Measurements from ENCODE around the gene FGD2. TPM values are rescaled to one million over a fixed set of nuclear protein-coding genes. Genes with fewer than 3 reads are reported as not detected.

The FGD2 gene
- total RNA-seq, 1 donor from 2014 or later, result not detected

DNA sequence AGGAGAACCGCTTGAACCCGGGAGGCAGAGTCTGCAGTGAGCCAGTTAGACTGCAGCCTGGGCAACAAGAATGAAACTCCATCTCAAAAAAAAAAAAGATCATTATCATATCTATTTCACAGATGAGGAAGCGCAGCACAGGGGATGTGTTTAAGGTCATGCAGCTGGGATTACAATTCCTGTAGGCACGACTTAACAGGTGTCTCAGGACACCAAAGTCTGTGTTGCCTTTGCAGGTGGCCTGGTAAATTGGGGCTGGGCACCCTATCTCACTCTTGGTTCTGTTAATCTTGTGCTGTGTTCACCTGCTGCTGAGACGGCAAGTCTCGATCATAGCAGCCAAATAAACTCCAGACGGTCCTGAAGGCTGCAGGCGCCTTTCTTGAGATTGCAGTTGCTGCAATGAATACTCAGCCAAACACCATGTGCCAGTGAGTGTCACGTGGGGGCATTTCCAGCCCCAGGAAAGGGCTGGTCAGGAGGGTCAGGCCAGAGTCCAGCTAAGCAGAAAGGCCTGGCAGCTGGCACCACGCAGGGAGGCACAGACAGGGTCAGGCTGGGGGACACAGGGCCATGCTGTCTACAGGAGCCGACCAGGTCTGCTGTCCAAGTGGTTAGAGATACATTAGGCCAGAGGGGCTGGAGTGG lies 55.8 kb downstream of the FGD2 start:
- TF ChIP-seq, protein P1, sequence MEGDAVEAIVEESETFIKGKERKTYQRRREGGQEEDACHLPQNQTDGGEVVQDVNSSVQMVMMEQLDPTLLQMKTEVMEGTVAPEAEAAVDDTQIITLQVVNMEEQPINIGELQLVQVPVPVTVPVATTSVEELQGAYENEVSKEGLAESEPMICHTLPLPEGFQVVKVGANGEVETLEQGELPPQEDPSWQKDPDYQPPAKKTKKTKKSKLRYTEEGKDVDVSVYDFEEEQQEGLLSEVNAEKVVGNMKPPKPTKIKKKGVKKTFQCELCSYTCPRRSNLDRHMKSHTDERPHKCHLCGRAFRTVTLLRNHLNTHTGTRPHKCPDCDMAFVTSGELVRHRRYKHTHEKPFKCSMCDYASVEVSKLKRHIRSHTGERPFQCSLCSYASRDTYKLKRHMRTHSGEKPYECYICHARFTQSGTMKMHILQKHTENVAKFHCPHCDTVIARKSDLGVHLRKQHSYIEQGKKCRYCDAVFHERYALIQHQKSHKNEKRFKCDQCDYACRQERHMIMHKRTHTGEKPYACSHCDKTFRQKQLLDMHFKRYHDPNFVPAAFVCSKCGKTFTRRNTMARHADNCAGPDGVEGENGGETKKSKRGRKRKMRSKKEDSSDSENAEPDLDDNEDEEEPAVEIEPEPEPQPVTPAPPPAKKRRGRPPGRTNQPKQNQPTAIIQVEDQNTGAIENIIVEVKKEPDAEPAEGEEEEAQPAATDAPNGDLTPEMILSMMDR (IDR thresholded peaks at IDR 0.05; ENCODE audit: unreplicated experiment), result no peak
- Mint-ChIP-seq H3K27me3 (peaks cover 10% of the 10 kb centered on the region), H3K27ac (peak overlapping the region; percentile 71), H3K36me3 (ENCODE audit: insufficient read depth) (no peaks in the 10 kb centered on the region), H3K4me1 (ENCODE audit: low read depth) (peaks cover 7% of the 10 kb centered on the region), H3K9me3 (ENCODE audit: low read depth) (no peaks in the 10 kb centered on the region), H3K4me3 (ENCODE audit: low read depth) (no peak overlapping the region)
- no peak for DNase-seq (ENCODE audit: low spot score, unreplicated experiment)

DNA sequence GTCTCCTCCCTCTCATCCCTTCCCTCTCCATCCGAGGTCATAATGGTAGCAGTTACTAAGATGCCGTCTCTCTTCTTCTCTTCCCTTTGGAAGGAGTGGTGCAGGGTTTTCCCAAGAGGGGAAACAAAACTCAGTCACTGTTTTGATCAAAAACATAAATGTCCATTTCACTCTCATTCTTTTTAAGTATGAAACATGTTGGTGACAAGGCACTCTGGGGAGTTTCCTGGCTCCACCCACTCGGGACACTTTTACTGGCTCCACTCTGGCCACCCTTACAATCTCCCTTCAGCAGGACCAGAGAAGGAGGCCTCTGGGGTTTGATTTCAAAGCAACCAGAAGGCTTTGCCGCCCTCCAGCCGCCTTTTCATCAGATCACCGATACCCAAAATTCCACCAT lies 57.0 kb downstream of the FGD2 start:
- Mint-ChIP-seq H3K4me3 (ENCODE audit: low read depth) (no peak overlapping the region), H3K27ac (no peak overlapping the region), H3K4me1 (ENCODE audit: low read depth) (peaks cover 7% of the 10 kb centered on the region), H3K27me3 (peaks cover 7% of the 10 kb centered on the region), H3K9me3 (ENCODE audit: low read depth) (no peaks in the 10 kb centered on the region), H3K36me3 (ENCODE audit: insufficient read depth) (no peaks in the 10 kb centered on the region)
- DNase-seq (ENCODE audit: low spot score, unreplicated experiment), result no peak
- TF ChIP-seq, protein P1 (IDR thresholded peaks at IDR 0.05; ENCODE audit: unreplicated experiment), result no peak

DNA sequence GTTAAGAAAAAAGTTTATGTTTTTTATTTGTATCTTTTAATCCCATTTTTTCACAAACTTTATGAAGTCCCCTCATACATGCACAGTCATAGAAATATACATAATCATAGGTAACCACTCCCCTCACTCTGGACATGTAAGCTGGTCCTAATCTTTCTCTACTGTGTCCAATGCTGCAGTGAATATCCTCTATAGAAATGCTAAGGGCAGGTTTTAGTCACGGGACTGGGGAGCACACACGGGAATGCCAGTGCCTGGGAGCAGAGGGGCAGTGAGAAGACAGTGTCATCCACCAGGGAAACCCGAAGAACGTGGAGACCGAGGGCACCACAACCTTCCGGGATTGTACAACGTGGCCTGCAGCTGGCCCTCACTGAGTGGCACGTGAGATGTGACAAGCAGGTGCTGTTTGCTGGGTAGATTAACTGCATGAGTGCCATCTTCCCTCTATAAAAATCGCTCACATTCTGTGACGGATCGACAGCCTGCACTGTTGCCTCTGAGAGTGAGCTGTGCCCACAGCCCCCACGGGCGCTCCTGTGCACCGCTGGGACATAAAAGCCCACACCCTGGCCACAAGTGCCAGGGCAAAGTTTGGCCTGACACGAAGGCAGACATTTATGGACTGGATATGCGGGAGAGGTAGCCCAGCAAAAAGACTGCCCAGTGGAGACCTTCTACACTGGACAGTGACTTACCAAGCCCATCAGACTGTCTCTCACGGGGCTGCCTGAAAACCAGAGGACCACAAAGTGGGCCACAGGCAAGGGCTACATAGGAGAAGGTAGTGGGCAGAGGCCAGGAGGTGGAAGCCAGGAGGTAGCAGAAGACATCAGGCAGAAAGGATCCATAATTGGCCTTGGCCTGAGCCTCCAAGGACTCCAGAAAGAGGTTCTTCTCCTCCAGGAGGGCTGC lies 63.2 kb downstream of the FGD2 start:
- Mint-ChIP-seq H3K4me3 (ENCODE audit: low read depth) (no peak overlapping the region), H3K4me1 (ENCODE audit: low read depth) (no peaks in the 10 kb centered on the region), H3K27me3 (no peaks in the 10 kb centered on the region), H3K9me3 (ENCODE audit: low read depth) (no peaks in the 10 kb centered on the region), H3K27ac (no peak overlapping the region), H3K36me3 (ENCODE audit: insufficient read depth) (no peaks in the 10 kb centered on the region)
- no peak for DNase-seq (ENCODE audit: low spot score, unreplicated experiment)
- TF ChIP-seq, protein P1 (IDR thresholded peaks at IDR 0.05; ENCODE audit: unreplicated experiment), result no peak

DNA sequence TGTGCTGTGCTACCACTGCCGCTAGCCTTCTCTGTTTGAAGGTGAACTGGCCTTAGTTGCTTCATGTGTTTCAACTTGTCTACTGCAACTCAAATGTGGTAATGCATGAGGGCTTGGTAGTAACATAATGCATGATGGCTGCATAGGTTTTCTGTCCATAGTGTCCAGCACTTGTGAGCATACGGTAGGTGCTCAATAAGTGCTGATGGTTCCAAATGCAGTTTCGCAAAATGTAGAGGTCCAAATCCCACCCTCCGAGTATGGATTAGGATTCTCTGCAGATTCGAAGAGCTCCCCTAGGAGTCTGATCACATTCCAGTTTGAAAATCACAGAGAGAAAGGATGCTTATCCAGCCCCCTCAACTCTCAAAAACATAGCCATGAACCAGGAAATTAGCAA lies 64.2 kb downstream of the FGD2 start:
- H3K4me1 Mint-ChIP-seq (ENCODE audit: low read depth), result no peaks in the 10 kb centered on the region
- no peak overlapping the region for H3K4me3 Mint-ChIP-seq (ENCODE audit: low read depth)
- H3K27ac Mint-ChIP-seq, result no peak overlapping the region
- no peaks in the 10 kb centered on the region for H3K27me3 Mint-ChIP-seq
- H3K36me3 Mint-ChIP-seq (ENCODE audit: insufficient read depth), result no peaks in the 10 kb centered on the region
- H3K9me3 Mint-ChIP-seq (ENCODE audit: low read depth), result no peaks in the 10 kb centered on the region
- TF ChIP-seq, protein P1 (IDR thresholded peaks at IDR 0.05; ENCODE audit: unreplicated experiment), result no peak
- no peak for DNase-seq (ENCODE audit: low spot score, unreplicated experiment)

DNA sequence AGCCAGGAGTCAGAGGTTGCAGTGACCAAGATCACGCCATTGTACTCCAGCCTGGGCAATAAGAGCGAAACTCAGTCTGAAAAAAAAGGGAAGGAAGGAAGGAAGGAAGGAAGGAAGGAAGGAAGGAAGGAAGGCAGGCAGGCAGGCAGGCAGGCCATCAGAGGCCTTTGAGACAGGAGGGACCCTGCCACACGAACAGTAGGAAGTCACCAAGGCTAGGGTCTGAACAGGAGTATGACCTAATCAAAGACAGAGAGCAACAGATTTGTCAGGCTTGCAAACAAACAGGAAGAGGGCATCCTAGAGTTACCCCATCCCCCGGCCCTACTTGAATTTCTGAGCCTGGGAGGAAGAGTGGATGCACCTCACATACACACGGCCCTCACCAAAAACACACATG lies 67.1 kb downstream of the FGD2 start:
- Mint-ChIP-seq H3K4me3 (ENCODE audit: low read depth) (no peak overlapping the region), H3K4me1 (ENCODE audit: low read depth) (no peaks in the 10 kb centered on the region), H3K27ac (no peak overlapping the region), H3K9me3 (ENCODE audit: low read depth) (no peaks in the 10 kb centered on the region), H3K36me3 (ENCODE audit: insufficient read depth) (no peaks in the 10 kb centered on the region), H3K27me3 (no peaks in the 10 kb centered on the region)
- no peak for DNase-seq (ENCODE audit: low spot score, unreplicated experiment)
- TF ChIP-seq, protein P1 (IDR thresholded peaks at IDR 0.05; ENCODE audit: unreplicated experiment), result no peak
